DND-41 (cell line): ENCODE data around the gene STAM2.

Experiments used
- ATAC-seq: fragments of 200-7000 bp; cut with Tn5 transposase; 3 replicates; pipeline ENCODE4 v1.9.1; 2021; ENCODE audit warnings: low read depth; ENCODE audit not compliant: insufficient read depth
- DNase-seq: peaks from one replicate; pipeline ENCODE4 v3.0.0-alpha.2; 2020
- H2AFZ ChIP-seq: 2 replicates; pipeline ENCODE4 v1.6.0; 2012; ENCODE audit warnings: low read depth, low read length
- H3K27ac ChIP-seq: 2 replicates; pipeline ENCODE4 v1.5.1; 2012; ENCODE audit warnings: low read length, inconsistent platforms
- H3K27me3 ChIP-seq: fragments of 200-600 bp; sonication (generic); 2 replicates; pipeline ENCODE4 v1.6.0; 2012; ENCODE audit warnings: low read length, mild to moderate bottlenecking, inconsistent platforms; ENCODE audit not compliant: insufficient read depth, poor library complexity
- H3K36me3 ChIP-seq: 2 replicates; pipeline ENCODE4 v1.5.1; 2012; ENCODE audit warnings: low read length, inconsistent platforms; ENCODE audit not compliant: insufficient read depth
- H3K4me1 ChIP-seq: 2 replicates; pipeline ENCODE4 v1.5.1; 2012; ENCODE audit warnings: mild to moderate bottlenecking, low read length; ENCODE audit not compliant: insufficient read depth
- H3K4me2 ChIP-seq: 2 replicates; pipeline ENCODE4 v1.6.0; 2012; ENCODE audit warnings: mild to moderate bottlenecking, moderate library complexity, low read length, inconsistent platforms; ENCODE audit not compliant: insufficient read depth
- H3K4me3 ChIP-seq, 2 experiments: fragments of 200-600 bp in 1 of 2; shearing (Covaris generic) in 1 of 2; 2 replicates each; pipeline ENCODE4 v1.5.1; 2012 to 2016; ENCODE audit warnings: inconsistent platforms in 2 of 2, low read length in 2 of 2, mild to moderate bottlenecking in 2 of 2, low read depth in 1 of 2, moderate library complexity in 1 of 2
- H3K79me2 ChIP-seq: 2 replicates; pipeline ENCODE4 v1.6.0; 2012; ENCODE audit warnings: low read length, inconsistent platforms; ENCODE audit not compliant: insufficient read depth
- H3K9ac ChIP-seq: 2 replicates; pipeline ENCODE4 v1.6.0; 2012; ENCODE audit warnings: low read depth, mild to moderate bottlenecking, inconsistent platforms, low read length, moderate library complexity
- H3K9me3 ChIP-seq: 2 replicates; pipeline ENCODE4 v1.5.1; 2012; ENCODE audit warnings: low read length, moderate library complexity, mild to moderate bottlenecking, inconsistent platforms; ENCODE audit not compliant: insufficient read depth, severe bottlenecking
- H4K20me1 ChIP-seq: 2 replicates; pipeline ENCODE4 v1.6.0; 2012; ENCODE audit warnings: low read length; ENCODE audit not compliant: insufficient read depth
- CTCF ChIP-seq: IDR thresholded peaks from 2 replicates; pipeline ENCODE4 v1.5.1; 2012; ENCODE audit warnings: borderline replicate concordance, low read length, moderate library complexity, mild to moderate bottlenecking; ENCODE audit not compliant: poor library complexity, severe bottlenecking; ENCODE audit errors: extremely low read depth
- EZH2 ChIP-seq: IDR thresholded peaks from 3 replicates; pipeline ENCODE4 v1.6.1; 2012; ENCODE audit warnings: borderline replicate concordance, low read depth, mild to moderate bottlenecking, moderate library complexity, low read length, inconsistent platforms; ENCODE audit not compliant: severe bottlenecking

The STAM2 gene

GRCh38 chr2:152097290-152097800 is 78.2 kb downstream of the STAM2 start:
- no peak overlapping the region for H3K4me3 ChIP-seq
- no peak for TF ChIP-seq EZH2
- no peak for TF ChIP-seq CTCF
- no peak overlapping the region for H3K27ac ChIP-seq
- no peaks in the 10 kb centered on the region for H3K79me2 ChIP-seq
- H4K20me1 ChIP-seq, result no peaks in the 10 kb centered on the region
- H2AFZ ChIP-seq, result no peak overlapping the region
- no peak for ATAC-seq
- H3K36me3 ChIP-seq, result no peaks in the 10 kb centered on the region
- no peaks in the 10 kb centered on the region for H3K9me3 ChIP-seq
- H3K27me3 ChIP-seq, result no peaks in the 10 kb centered on the region
- no peak overlapping the region for H3K9ac ChIP-seq
- no peak overlapping the region for H3K4me2 ChIP-seq
- DNase-seq, result no peak
- no peaks in the 10 kb centered on the region for H3K4me1 ChIP-seq

- TF ChIP-seq CTCF, result no peak
- no peak for TF ChIP-seq EZH2
- Histone ChIP-seq H3K79me2 (no peaks in the 10 kb centered on the region), H4K20me1 (no peaks in the 10 kb centered on the region), H2AFZ (no peak overlapping the region), H3K27ac (no peak overlapping the region), H3K27me3 (no peaks in the 10 kb centered on the region), H3K4me2 (no peak overlapping the region), H3K4me1 (no peaks in the 10 kb centered on the region), H3K36me3 (no peaks in the 10 kb centered on the region), H3K9me3 (no peaks in the 10 kb centered on the region), H3K9ac (no peak overlapping the region), H3K4me3 (no peak overlapping the region)
- DNase-seq, result no peak
- no peak for ATAC-seq
These were observed 80.4 kb downstream of the STAM2 start for GRCh38 chr2:152095146-152095545.

GRCh38 chr2:152094014-152094413 is 81.5 kb downstream of the STAM2 start:
- Histone ChIP-seq H2AFZ (no peak overlapping the region), H3K4me3 (no peak overlapping the region), H3K27ac (no peak overlapping the region), H3K27me3 (no peaks in the 10 kb centered on the region), H3K36me3 (no peaks in the 10 kb centered on the region), H3K9me3 (no peaks in the 10 kb centered on the region), H4K20me1 (no peaks in the 10 kb centered on the region), H3K4me1 (no peaks in the 10 kb centered on the region), H3K79me2 (no peaks in the 10 kb centered on the region), H3K9ac (no peak overlapping the region), H3K4me2 (no peak overlapping the region)
- TF ChIP-seq CTCF (no peak), EZH2 (no peak)
- ATAC-seq (no peak), DNase-seq (no peak)

GRCh38 chr2:152093464-152093863 is 82.1 kb downstream of the STAM2 start:
- DNase-seq, result no peak
- H3K27me3 ChIP-seq, result no peaks in the 10 kb centered on the region

More at GRCh38 chr2:152093464-152093863, 82.1 kb downstream of the STAM2 start:
- no peak for TF ChIP-seq EZH2
- no peak for TF ChIP-seq CTCF
- Histone ChIP-seq H3K27ac (no peak overlapping the region), H4K20me1 (no peaks in the 10 kb centered on the region), H3K4me1 (no peaks in the 10 kb centered on the region), H3K9ac (no peak overlapping the region), H3K4me2 (no peak overlapping the region), H2AFZ (no peak overlapping the region), H3K36me3 (no peaks in the 10 kb centered on the region), H3K9me3 (no peaks in the 10 kb centered on the region), H3K79me2 (no peaks in the 10 kb centered on the region), H3K4me3 (no peak overlapping the region)
- ATAC-seq, result no peak
